ENCODE data around the gene CUBN. TPM values are rescaled to one million over a fixed set of nuclear protein-coding genes. Genes with fewer than 3 reads are reported as not detected.

CUBN gene
- total RNA-seq, result 13.5 and 19.9 TPM in 2 replicates

DNA sequence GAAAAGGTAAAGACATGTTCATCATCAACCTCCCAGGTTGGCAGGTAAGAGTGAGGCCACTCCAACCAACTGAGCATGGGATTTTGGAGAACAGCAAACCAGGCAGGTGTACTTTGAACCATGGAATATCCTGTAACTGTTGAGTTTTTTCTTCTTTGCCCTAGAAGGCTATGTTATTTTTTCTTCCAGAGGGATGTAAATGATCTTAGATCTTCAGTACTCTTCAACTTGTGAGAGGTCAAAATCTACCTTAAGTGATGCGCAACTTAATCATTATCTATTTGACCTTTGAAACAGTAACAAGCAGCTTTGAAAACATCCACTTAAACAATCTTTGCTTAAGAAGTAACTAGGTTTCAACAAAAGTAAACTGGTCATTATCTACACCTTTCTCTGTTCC is at the start of gene CUBN:
Gene CUBN, minus strand, starts transcription at position 71 of the 400 bp plus-strand sequence. Its CDS starts 46 bp downstream, at position 25.

GRCh38 chr10:16817125-16818019 is 312.2 kb downstream of the CUBN start, which contains the start of gene RSU1:
TSS of gene RSU1 (minus strand) at chr10:16817424. CDS start at chr10:16817081, 343 bp downstream.

Other genes starting within 250 kb of the CUBN start
- gene TRDMT1, start 71.9 kb upstream of the CUBN start, total RNA-seq, result 5.1 and 5.9 TPM in 2 replicates
- 5,788 and 5,854 TPM in 2 replicates for gene VIM, start 98.4 kb upstream of the CUBN start, total RNA-seq

Measured in dermis lymphatic vessel endothelial cell (primary cell).